SJCRH30 (cell line): ENCODE data around the gene SPATA31E1. TPM values are rescaled to one million over a fixed set of nuclear protein-coding genes. Genes with fewer than 3 reads are reported as not detected.
"Not testable (repeated sequence)": the region's sequence is repeated elsewhere in the genome, so short reads cannot be mapped to it uniquely, and the experiment has no call there.

Experiments
- DNase-seq, 2 experiments: peaks; one replicate each; pipeline ENCODE4 v3.0.0-alpha.2; 2015 to 2020
- H3K27ac ChIP-seq: fragments of 250-450 bp; sonication (Bioruptor Pico); 2 replicates; pipeline ENCODE4 v1.5.1; 2020; ENCODE audit warnings: mild to moderate bottlenecking, moderate library complexity
- H3K27me3 ChIP-seq: fragments of 250-450 bp; sonication (Bioruptor Pico); 2 replicates; pipeline ENCODE4 v1.5.1; 2020; ENCODE audit warnings: mild to moderate bottlenecking, moderate library complexity
- H3K36me3 ChIP-seq: fragments of 250-450 bp; sonication (Bioruptor Pico); 2 replicates; pipeline ENCODE4 v1.5.1; 2020; ENCODE audit warnings: mild to moderate bottlenecking, moderate library complexity
- H3K4me1 ChIP-seq: fragments of 250-450 bp; sonication (Bioruptor Pico); 2 replicates; pipeline ENCODE4 v1.5.1; 2020; ENCODE audit warnings: mild to moderate bottlenecking, moderate library complexity
- H3K4me3 ChIP-seq: fragments of 250-450 bp; sonication (Bioruptor Pico); 2 replicates; pipeline ENCODE4 v1.5.1; 2020; ENCODE audit warnings: mild to moderate bottlenecking, moderate library complexity
- H3K9me3 ChIP-seq: fragments of 250-450 bp; sonication (Bioruptor Pico); replicated peaks from 2 replicates; pipeline ENCODE4 v1.5.1; 2020; ENCODE audit warnings: mild to moderate bottlenecking, moderate library complexity
- total RNA-seq: library from RNA; depleted of rRNA; stranded (reverse); fragments of >200 nt; shearing (Covaris generic); gene quantifications from 2 replicates; pipeline ENCODE4 v1.2.3, GENCODE V29; 2014

Gene SPATA31E1
- total RNA-seq, 1 experiment from 2014 or later = not detected

GRCh38 chr9:87886210-87886932 lies 3.7 kb downstream of the SPATA31E1 start:
- DNase-seq = no peak

GRCh38 chr9:87886933-87887505 lies 4.3 kb downstream of the SPATA31E1 start:
- no peaks in the 10 kb centered on the region for H3K9me3 ChIP-seq
- no peaks in the 10 kb centered on the region for H3K27me3 ChIP-seq
- H3K4me3 ChIP-seq = no peak overlapping the region
- no peaks in the 10 kb centered on the region for H3K4me1 ChIP-seq
- no peaks in the 10 kb centered on the region for H3K36me3 ChIP-seq
- H3K27ac ChIP-seq = no peak overlapping the region
- no peak for DNase-seq

More at GRCh38 chr9:87886210-87886932, 3.7 kb downstream of the SPATA31E1 start:
- H3K27me3 ChIP-seq = no peaks in the 10 kb centered on the region
- H3K27ac ChIP-seq = no peak overlapping the region
- no peak overlapping the region for H3K4me3 ChIP-seq
- no peaks in the 10 kb centered on the region for H3K9me3 ChIP-seq
- no peaks in the 10 kb centered on the region for H3K36me3 ChIP-seq
- H3K4me1 ChIP-seq = no peaks in the 10 kb centered on the region

- H3K4me3 ChIP-seq = no peak overlapping the region
- no peaks in the 10 kb centered on the region for H3K4me1 ChIP-seq
- H3K27me3 ChIP-seq = no peaks in the 10 kb centered on the region
- DNase-seq = no peak
- H3K36me3 ChIP-seq = no peaks in the 10 kb centered on the region
- H3K9me3 ChIP-seq = no peaks in the 10 kb centered on the region
- no peak overlapping the region for H3K27ac ChIP-seq
These were observed 5.2 kb downstream of the SPATA31E1 start for GRCh38 chr9:87887661-87888480.

GRCh38 chr9:87888501-87888900 lies 5.8 kb downstream of the SPATA31E1 start:
- H3K27me3 ChIP-seq = no peaks in the 10 kb centered on the region
- H3K4me3 ChIP-seq = no peak overlapping the region
- no peak overlapping the region for H3K27ac ChIP-seq
- H3K36me3 ChIP-seq = no peaks in the 10 kb centered on the region
- DNase-seq = no peak
- no peaks in the 10 kb centered on the region for H3K9me3 ChIP-seq
- no peaks in the 10 kb centered on the region for H3K4me1 ChIP-seq

GRCh38 chr9:87889065-87889881 lies 6.6 kb downstream of the SPATA31E1 start:
- no peak overlapping the region for H3K27ac ChIP-seq
- no peak overlapping the region for H3K4me3 ChIP-seq
- no peaks in the 10 kb centered on the region for H3K36me3 ChIP-seq
- H3K4me1 ChIP-seq = no peaks in the 10 kb centered on the region
- DNase-seq = no peak
- H3K27me3 ChIP-seq = no peaks in the 10 kb centered on the region
- H3K9me3 ChIP-seq = no peaks in the 10 kb centered on the region

- no peak overlapping the region for H3K4me3 ChIP-seq
- H3K9me3 ChIP-seq = no peaks in the 10 kb centered on the region
- no peaks in the 10 kb centered on the region for H3K27me3 ChIP-seq
- H3K4me1 ChIP-seq = no peaks in the 10 kb centered on the region
- H3K36me3 ChIP-seq = no peaks in the 10 kb centered on the region
- no peak for DNase-seq
- no peak overlapping the region for H3K27ac ChIP-seq
These were observed 7.2 kb downstream of the SPATA31E1 start for GRCh38 chr9:87889882-87890252.

- H3K27ac ChIP-seq = no peak overlapping the region
- no peaks in the 10 kb centered on the region for H3K9me3 ChIP-seq
- DNase-seq = no peak
- H3K36me3 ChIP-seq = no peaks in the 10 kb centered on the region
- no peaks in the 10 kb centered on the region for H3K4me1 ChIP-seq
- H3K27me3 ChIP-seq = no peaks in the 10 kb centered on the region
- H3K4me3 ChIP-seq = no peak overlapping the region
These were observed 8.2 kb downstream of the SPATA31E1 start for GRCh38 chr9:87890837-87891236.

- H3K27ac ChIP-seq = no peak overlapping the region
- no peak for DNase-seq
- H3K36me3 ChIP-seq = no peaks in the 10 kb centered on the region
- H3K9me3 ChIP-seq = no peaks in the 10 kb centered on the region
- no peaks in the 10 kb centered on the region for H3K27me3 ChIP-seq
- no peaks in the 10 kb centered on the region for H3K4me1 ChIP-seq
- H3K4me3 ChIP-seq = no peak overlapping the region
These were observed 9.1 kb downstream of the SPATA31E1 start for GRCh38 chr9:87891754-87892153.

GRCh38 chr9:87892956-87893355 lies 10.3 kb downstream of the SPATA31E1 start:
- H3K4me3 ChIP-seq = no peak overlapping the region

GRCh38 chr9:87894998-87895625 lies 12.4 kb downstream of the SPATA31E1 start:
- no peak for DNase-seq
- H3K4me1 ChIP-seq = no peaks in the 10 kb centered on the region
- H3K27ac ChIP-seq = no peak overlapping the region
- H3K4me3 ChIP-seq = no peak overlapping the region
- no peaks in the 10 kb centered on the region for H3K27me3 ChIP-seq
- H3K9me3 ChIP-seq = no peaks in the 10 kb centered on the region
- H3K36me3 ChIP-seq = no peaks in the 10 kb centered on the region

More at GRCh38 chr9:87892956-87893355, 10.3 kb downstream of the SPATA31E1 start:
- H3K27ac ChIP-seq = no peak overlapping the region
- H3K36me3 ChIP-seq = no peaks in the 10 kb centered on the region
- DNase-seq = no peak
- no peaks in the 10 kb centered on the region for H3K9me3 ChIP-seq
- H3K27me3 ChIP-seq = no peaks in the 10 kb centered on the region
- H3K4me1 ChIP-seq = no peaks in the 10 kb centered on the region

- Histone ChIP-seq H3K36me3 (no peaks in the 10 kb centered on the region), H3K27ac (no peak overlapping the region), H3K27me3 (no peaks in the 10 kb centered on the region), H3K9me3 (no peaks in the 10 kb centered on the region), H3K4me3 (no peak overlapping the region), H3K4me1 (no peaks in the 10 kb centered on the region)
- DNase-seq = no peak
These were observed 14.2 kb downstream of the SPATA31E1 start for GRCh38 chr9:87896891-87897290.

GRCh38 chr9:87898151-87898550 lies 15.5 kb downstream of the SPATA31E1 start:
- no peaks in the 10 kb centered on the region for H3K36me3 ChIP-seq
- no peak overlapping the region for H3K4me3 ChIP-seq
- H3K9me3 ChIP-seq = no peaks in the 10 kb centered on the region
- no peaks in the 10 kb centered on the region for H3K27me3 ChIP-seq
- H3K27ac ChIP-seq = no peak overlapping the region
- H3K4me1 ChIP-seq = no peaks in the 10 kb centered on the region
- no peak for DNase-seq

GRCh38 chr9:87902371-87902770 lies 19.7 kb downstream of the SPATA31E1 start:
- H3K27ac ChIP-seq, H3K4me1 ChIP-seq, H3K9me3 ChIP-seq, DNase-seq, H3K4me3 ChIP-seq, H3K27me3 ChIP-seq, H3K36me3 ChIP-seq: not testable (repeated sequence)

- peak in 1 of 2 experiments; percentile 17 for DNase-seq
- Histone ChIP-seq H3K27me3 (no peaks in the 10 kb centered on the region), H3K4me3 (no peak overlapping the region), H3K27ac (no peak overlapping the region), H3K9me3 (no peaks in the 10 kb centered on the region), H3K36me3 (no peaks in the 10 kb centered on the region), H3K4me1 (no peaks in the 10 kb centered on the region)
These were observed 26.8 kb downstream of the SPATA31E1 start for GRCh38 chr9:87909310-87910041.
